ENCODE results near the gene INO80D.
"Not testable (repeated sequence)": the region's sequence is repeated elsewhere in the genome, so short reads cannot be mapped to it uniquely, and the experiment has no call there.

INO80D gene

DNA sequence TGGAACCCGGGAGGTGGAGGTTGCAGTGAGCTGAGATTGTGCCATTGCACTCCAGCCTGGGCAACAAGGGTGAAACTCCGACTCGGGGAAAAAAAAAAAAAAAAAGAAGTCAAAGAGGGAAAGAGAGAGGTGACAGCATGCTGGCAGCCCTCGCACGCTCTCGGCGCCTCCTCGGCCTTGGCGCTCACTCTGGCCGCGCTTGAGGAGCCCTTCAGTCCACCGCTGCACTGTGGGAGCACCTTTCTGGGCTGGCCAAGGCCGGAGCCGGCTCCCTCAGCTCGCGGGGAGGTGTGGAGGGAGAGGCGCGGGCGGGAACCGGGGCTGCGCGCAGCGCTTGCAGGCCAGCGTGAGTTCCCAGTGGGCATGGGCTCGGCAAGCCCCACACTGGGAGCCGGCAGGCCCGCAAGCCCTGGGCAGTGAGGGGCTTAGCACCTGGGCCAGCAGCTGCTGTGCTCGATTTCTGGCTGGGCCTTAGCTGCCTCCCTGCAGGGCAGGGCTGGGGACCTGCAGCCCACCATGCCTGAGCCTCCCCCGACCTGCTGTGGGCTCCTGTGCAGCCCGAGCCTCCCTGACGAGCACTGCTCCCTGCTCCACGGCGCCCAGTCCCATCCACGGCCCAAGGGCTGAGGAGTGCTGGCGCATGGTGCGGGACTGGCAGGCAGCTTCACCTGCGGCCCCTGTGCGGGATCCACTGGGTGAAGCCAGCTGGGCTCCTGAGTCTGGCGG, 108.9 kb downstream of the INO80D start:
- not testable (repeated sequence) for DNase-seq (ENCODE audit: low spot score)

GRCh38 chr2:205976120-205976814, 109.7 kb downstream of the INO80D start:
- DNase-seq (ENCODE audit: low spot score), result no peak

- no peak for DNase-seq (ENCODE audit: low spot score)
Measured at GRCh38 chr2:205975082-205975949, 110.7 kb downstream of the INO80D start.

DNA sequence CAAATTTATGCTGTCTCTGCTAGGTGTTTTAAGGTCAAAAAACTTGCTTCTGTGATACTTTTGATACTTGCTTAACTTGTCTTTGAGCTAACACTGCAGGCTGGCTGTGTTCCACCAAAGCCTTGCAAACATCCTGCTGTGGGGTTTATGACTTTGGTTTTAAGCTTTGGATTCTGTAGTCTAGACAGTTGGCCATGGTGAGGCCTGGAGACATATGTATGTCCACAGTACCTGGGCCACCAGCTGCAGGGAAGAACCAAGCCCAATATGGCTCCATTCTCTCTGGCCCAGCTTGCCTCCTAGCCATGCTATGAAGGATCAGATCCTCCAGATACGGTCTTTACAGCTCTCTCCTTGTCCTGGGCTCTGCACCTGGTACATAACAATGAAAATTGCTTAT, 113.9 kb downstream of the INO80D start:
- no peak for DNase-seq (ENCODE audit: low spot score)

DNA sequence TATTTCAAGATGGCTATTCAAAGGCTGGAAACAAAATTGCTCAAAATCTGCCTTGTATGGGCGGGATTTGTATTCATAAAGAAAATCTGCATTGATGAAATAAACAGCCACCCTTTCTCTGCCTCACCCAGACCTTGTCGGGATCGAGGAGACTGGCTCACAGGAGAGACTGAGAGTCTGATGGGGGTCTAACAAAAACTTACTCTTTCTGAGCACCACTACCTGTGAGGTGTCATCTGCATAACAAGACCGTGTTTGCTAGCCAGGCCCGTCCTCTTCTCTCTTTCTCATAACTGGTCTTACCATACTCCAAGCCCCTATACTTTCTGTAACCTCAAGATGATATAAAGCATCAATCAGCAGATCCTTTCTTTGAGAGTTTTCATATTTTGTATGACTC, 115.6 kb downstream of the INO80D start:
- no peak for DNase-seq (ENCODE audit: low spot score)

DNA sequence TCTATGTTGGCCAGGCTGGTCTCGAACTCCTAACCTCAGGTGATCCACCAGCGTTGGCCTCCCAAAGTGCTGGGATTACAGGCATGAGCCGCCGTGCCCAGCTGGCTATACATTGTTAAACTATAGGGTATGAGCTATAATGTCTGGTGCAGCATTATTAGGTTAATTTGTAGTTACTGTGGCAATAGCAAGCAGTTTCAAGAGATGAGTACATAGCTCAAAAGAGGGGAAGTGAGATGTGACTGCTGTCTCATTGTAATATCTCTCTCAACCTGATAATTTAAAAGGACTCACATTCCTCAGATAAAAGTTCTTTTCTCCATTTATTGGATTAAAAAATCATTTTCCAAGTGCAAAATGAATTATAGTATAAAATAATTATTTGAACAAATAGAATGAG, 116.4 kb downstream of the INO80D start:
- no peak for DNase-seq (ENCODE audit: low spot score)

- DNase-seq (ENCODE audit: low spot score), result no peak
Measured at GRCh38 chr2:205967391-205968075, 118.4 kb downstream of the INO80D start.

- no peak for DNase-seq (ENCODE audit: low spot score)
Measured at GRCh38 chr2:205965707-205966106, 120.3 kb downstream of the INO80D start.

DNA sequence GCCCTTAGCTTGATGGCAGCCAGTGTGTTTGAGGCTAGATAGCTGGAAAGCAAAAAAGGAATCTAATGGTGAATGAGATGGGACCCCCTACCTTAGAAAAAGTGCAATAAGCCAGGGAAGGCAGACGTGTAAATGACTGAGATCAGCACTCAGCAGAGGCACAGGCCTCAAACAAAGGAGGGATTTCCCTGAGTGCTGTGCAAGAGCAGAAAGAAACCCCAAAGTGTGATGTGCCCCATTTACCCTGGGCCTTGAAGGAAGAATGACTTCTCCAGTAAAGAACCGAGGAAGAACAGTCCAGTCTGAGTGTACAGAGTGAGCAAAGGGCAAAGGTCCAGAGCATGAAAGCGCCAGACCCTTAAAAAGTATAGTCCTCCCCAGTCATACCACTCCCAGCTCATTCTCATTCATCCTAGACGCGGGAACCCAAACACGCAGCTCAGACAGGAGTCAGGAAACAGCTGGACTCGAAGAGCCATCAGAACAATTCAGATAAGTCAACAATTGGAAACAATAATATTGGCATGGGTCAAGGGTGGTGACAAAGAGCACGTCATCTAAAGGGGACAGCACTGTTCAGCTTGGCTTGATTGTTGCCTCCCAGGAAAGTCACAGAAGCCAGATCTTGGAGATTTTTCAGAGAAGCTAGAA, 121.7 kb downstream of the INO80D start:
- no peak for DNase-seq (ENCODE audit: low spot score)

GRCh38 chr2:205959521-205959920, 126.5 kb downstream of the INO80D start:
- no peak for DNase-seq (ENCODE audit: low spot score)

- no peak for DNase-seq (ENCODE audit: low spot score)
Measured at GRCh38 chr2:205957452-205958154, 128.4 kb downstream of the INO80D start.

- no peak for DNase-seq (ENCODE audit: low spot score)
Measured at GRCh38 chr2:205954707-205955106, 131.3 kb downstream of the INO80D start.

DNA sequence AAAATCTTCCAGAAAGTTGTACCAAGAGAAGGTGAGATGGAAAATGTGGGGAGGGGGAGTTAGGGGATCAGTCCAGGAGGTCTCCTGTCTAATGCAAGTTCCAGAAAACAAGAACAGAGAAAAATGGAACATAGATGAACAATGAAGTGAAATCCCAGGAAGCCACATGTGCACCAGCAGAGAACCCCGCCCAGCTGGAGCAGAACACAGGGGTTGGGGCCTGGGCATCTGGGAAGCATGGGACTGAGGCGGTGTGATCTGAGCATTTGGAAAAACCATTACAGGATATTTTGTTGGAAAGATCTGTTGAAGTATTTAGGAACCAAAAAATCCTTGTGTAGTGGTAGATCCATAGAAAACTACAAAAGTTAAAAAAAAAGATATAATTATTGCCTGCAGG, 133.7 kb downstream of the INO80D start:
- DNase-seq (ENCODE audit: low spot score), result no peak

DNA sequence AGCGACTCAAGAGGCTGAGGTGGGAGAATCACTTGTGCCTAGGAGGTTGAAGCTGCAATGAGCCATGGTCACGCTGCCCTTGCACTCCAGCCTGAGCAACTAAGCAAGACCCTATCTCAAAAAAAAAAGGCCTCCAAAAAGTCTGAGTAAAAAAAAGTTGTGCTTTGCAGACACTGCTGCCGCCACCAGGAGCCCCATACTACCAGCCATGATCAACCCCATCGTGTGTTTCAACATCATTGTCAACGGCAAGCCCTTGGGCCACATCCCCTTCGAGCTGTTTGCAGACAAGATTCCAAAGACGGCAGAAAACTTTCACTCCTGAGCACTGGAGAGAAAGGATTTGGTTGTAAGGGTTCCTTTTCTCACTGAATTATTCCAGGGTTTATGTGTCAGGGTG, 137.1 kb downstream of the INO80D start:
- no peak for DNase-seq (ENCODE audit: low spot score)

DNA sequence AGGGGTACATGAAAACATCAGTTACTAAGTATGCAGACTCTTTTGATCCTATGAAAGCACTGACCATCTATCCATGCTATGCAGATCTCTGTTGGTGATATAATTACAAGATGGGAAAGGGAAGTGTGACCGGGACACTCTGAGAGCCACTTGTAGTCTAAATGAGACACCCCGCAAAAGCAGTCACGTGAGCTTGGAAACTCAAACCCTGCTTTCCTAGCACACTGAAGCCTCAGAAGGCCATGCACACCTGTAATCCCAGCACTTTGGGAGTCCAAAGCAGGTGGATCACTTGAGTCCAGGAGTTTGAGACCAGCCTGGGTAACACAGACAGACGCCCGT, 137.5 kb downstream of the INO80D start:
- DNase-seq (ENCODE audit: low spot score), result no peak

DNA sequence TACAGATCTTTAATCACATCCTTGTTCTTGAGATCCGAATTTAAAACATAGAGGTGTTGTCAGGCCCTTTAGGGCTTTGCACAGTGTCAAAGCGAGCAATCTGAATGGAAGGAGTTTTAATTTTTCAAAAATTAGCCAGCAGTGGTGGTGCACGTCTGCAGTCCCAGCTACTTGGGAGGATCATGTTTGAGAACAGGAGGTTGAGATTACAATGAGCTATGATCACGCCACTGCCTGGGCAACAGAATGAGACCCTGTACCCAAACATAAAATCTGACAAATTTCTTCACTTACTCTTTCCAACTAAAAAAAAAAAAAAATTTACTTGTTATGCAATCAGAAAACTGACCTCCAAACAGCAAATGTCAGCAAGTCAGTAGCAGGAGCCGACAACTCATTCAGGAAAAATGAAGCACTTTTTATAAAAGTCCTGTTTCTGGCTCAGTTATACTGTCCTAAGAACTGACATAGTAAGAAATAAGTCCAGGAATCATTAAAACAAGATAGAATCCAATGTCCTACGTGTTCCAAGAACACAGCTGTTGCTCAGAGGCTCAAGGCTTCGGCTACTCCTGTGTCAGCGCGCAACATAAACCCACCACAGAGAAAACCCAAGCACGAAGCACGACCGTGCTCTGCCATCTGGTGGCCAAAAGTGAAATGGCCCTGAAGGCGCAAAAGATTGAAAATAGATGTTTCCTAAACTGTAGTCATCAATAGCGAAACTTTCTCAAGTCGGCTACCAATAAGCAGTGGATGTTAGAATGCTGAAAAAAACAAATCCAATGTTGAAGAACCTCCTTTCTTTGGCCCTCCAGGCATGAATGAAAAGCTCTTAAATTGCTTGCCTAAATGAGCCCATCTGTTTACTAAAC, 138.1 kb downstream of the INO80D start:
- peak; percentile 84 for DNase-seq (ENCODE audit: low spot score)

- DNase-seq (ENCODE audit: low spot score), result no peak
Measured at GRCh38 chr2:205946226-205946625, 139.7 kb downstream of the INO80D start.

Data from left forelimb (tissue), 1 donor.